ENCODE measurements around the gene CUX1.

DNA sequence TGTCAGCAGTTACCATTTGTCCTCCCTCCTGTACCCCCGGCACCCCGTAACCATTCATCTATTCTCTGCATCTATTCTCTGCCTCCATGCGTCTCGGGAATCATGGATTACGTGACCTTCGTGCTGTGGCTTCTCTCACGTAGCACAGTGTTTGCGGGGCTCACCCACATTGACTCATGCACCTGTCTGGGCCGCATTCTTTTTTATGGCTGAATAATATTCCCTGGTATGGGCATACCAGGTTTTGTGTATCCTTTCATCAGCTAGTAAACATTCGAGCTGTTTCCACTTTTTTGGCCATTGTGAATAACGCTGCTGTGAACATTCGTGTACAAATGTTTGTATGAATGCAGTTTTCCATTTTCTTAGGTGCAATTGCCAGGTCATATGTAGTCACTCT, 17.7 kb downstream of the CUX1 start:
- TF ChIP-seq, protein P1, sequence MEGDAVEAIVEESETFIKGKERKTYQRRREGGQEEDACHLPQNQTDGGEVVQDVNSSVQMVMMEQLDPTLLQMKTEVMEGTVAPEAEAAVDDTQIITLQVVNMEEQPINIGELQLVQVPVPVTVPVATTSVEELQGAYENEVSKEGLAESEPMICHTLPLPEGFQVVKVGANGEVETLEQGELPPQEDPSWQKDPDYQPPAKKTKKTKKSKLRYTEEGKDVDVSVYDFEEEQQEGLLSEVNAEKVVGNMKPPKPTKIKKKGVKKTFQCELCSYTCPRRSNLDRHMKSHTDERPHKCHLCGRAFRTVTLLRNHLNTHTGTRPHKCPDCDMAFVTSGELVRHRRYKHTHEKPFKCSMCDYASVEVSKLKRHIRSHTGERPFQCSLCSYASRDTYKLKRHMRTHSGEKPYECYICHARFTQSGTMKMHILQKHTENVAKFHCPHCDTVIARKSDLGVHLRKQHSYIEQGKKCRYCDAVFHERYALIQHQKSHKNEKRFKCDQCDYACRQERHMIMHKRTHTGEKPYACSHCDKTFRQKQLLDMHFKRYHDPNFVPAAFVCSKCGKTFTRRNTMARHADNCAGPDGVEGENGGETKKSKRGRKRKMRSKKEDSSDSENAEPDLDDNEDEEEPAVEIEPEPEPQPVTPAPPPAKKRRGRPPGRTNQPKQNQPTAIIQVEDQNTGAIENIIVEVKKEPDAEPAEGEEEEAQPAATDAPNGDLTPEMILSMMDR (IDR thresholded peaks at IDR 0.05), result no peak
- no peak for TF ChIP-seq POLR2A (IDR thresholded peaks at IDR 0.05)

Measured in uterus (tissue), 2 donors.